IMR-90 (cell line): ENCODE results near the gene SGMS1.

ENCODE experiments used
- CEBPB ChIP-seq: IDR thresholded peaks from 2 replicates; pipeline ENCODE4 v1.6.1; 2012; ENCODE audit warnings: low read depth, low read length, improper control_type of control experiment
- CTCF ChIP-seq: conservative IDR thresholded peaks from 2 replicates; pipeline ENCODE4 v1.5.1; 2012; ENCODE audit warnings: mild to moderate bottlenecking, low read depth, low read length, improper control_type of control experiment
- ELK1 ChIP-seq: fragments of 150-350 bp; IDR thresholded peaks from 2 replicates; pipeline ENCODE4 v1.6.1; 2016; ENCODE audit warnings: low read depth, mild to moderate bottlenecking, low read length, moderate library complexity, borderline replicate concordance
- POLR2A ChIP-seq: IDR thresholded peaks from 2 replicates; pipeline ENCODE4 v1.6.1; 2012; ENCODE audit warnings: mild to moderate bottlenecking, low read depth, low read length
- RFX5 ChIP-seq: IDR thresholded peaks from 2 replicates; pipeline ENCODE4 v1.8.0; 2012; ENCODE audit warnings: low read depth, mild to moderate bottlenecking, low read length, moderate library complexity

GRCh38 chr10:50615658-50616057, 8.1 kb downstream of the SGMS1 start:
- no peak for TF ChIP-seq CTCF
- no peak for TF ChIP-seq POLR2A
- TF ChIP-seq RFX5, result no peak
- no peak for TF ChIP-seq ELK1
- TF ChIP-seq CEBPB, result no peak
